GM21576 (cell line): Measurements from ENCODE around the gene PARL.

Source experiments
- ATAC-seq: cut with Tn5 transposase; IDR thresholded peaks from one replicate; pipeline ENCODE4 v1.9.1; 2021; ENCODE audit warnings: mild to moderate bottlenecking, moderate library complexity; ENCODE audit not compliant: unreplicated experiment

Gene PARL

GRCh38 chr3:183884427-183885296 lies at the start of gene PARL:
Gene PARL, minus strand, starts transcription at chr3:183884880. Its CDS starts 34 bp downstream, at chr3:183884846.
- peak; percentile 99 for ATAC-seq

DNA sequence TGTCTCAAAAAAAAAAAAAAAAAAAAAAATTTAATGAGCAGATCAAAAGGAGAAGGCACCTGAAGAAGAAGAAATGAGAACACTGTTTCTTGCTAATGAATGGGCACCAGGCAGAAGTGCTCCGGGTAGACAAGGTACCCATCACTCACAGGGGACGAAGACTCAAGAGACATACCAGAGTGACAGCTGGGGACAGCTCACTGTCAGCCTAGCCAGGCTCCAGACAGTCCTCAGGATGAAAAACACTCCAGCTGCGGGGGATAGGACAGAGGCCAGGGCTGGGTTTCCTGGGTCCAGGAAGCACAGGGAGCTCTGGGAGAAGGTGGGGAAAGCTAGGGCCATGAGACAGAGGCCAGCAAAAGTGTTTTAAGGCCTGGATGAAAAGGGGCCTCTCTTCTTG lies 48.5 kb upstream of the PARL start:
- ATAC-seq = no peak

DNA sequence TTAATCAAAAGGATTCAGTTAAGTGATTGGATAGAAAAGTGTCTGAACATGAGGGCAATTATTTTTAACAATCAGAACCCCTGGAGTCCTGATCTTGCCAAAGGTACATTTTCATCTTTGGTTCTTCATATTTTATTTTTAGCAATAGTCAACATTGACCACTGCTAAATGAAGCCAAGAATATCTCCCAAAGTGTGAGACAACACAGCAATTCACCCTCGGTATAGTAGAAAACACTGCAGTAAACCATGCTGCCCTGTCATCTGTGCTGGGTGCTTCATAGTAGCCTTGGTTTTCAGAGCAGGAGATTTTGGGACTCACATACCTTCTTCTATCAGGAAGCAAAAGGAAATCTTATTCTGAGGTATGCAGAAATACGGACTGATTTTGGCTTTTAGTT lies 47.2 kb upstream of the PARL start:
- ATAC-seq = no peak

GRCh38 chr3:183930086-183930485 lies 45.4 kb upstream of the PARL start:
- no peak for ATAC-seq

DNA sequence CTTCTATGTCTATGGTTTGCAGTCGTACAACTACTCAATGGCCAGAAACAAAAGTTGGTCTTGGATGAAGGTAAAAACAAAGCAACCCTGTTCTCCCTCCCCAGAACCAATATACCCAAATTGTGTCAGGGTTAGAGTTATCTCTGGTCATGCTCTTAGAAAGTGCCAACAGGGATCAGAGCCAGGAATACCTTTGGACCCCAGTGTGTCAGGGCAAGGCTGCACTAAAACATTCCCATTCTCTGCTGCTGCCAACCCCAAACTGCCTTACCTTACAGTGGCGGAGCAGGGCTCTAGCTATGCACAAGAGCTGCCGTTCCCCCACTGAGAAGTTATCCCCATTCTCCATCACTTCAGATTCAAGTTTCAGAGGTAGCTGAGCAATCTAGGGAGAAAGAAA lies 42.4 kb upstream of the PARL start:
- no peak for ATAC-seq

DNA sequence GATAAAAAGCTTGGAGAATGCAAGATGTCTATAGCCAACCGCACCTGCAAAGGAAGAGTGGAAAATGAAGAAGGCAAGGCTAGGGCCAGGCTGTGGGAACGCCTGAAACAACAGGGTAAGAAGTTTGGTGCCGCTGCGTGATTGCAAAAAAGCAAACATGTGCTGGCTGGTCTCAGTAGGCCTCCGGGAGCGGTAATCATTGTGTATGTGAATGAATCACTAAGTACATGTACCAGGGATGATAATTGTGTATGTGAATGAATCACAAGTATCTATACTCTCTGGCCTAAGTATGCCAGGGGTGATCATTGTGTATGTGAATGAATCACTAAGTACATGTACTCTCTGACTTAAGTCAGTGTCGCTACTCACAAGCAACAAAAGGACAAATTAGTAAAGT lies 40.3 kb upstream of the PARL start:
- no peak for ATAC-seq

GRCh38 chr3:183924543-183924942 lies 39.9 kb upstream of the PARL start:
- no peak for ATAC-seq

DNA sequence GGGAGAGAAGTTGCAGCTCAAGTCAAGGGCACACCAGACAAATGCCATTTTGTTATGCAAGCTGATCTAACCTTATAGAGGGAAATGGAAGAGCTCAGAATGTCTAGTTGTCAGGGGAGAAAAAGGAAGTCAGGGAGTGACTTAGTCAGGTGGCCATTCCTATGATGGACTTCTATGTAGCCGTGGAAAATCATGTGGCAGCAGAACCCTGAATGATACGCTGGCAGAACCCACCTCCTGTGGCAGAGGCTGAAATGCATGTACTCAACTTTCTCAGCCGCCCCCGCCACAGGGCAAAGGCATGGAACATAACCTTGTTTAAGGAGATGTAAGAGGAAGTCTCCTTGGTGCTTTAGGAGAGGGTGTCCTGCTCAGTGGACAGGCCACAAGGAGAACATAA lies 37.7 kb upstream of the PARL start:
- no peak for ATAC-seq

GRCh38 chr3:183921096-183921495 lies 36.4 kb upstream of the PARL start:
- ATAC-seq = no peak

DNA sequence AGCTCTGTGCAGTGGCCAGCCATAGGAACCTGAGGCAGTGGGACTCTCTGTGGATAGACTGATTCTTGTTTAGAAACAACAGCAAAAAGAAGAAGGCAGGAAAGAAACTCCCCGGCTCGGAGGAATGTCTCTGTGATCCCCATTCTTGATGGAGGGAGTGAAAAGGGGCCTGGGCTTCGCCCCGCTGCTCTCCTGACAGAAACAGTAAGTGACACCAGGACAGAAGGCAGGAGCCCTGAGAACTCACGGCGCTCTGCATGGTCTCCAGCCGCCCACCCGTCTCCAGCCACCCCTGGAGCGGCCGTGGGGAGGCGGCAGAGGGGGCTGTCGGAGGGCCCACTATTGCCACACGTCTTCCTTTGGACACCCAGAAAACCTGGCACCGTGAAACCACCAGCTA lies 35.7 kb upstream of the PARL start:
- no peak for ATAC-seq

DNA sequence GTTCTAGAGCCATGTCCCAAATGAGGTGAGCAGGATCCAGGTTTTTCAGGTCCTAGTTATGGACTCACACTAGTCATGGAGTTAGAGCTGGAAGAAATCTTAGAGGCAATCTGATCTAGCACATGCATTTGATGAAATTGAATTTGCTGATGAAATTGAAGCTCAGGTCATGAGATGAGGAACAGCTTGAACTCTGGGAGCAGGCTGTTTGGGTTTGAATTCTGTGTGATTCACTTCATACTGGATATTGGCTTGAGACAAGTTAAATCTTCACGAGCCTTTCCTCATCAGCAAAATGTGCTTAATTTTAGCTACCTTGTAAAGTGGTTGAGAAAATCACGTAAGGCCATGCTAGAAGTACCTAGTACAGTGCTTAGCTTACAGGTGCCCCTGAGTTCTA lies 33.5 kb upstream of the PARL start:
- ATAC-seq = no peak

GRCh38 chr3:183917776-183918175 lies 33.1 kb upstream of the PARL start:
- ATAC-seq = no peak

DNA sequence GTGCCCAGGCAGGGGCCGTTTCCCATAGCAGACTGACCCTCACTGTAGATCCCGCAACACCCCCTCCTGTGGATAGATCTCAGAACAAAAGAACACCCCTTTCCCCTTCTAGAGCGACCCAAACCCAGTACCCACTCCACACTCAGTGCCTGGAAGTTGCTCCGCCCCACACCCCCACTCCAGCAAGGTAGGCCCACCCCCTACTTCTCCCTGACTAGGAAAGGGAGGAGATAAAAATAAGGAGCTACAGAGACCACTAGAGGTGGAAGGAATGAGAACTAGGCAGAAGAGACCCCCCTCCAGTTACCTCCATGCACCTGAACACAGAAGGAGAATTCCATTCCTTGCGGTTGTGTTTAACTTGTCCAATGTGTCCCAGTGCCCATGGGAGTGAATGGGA lies 30.2 kb upstream of the PARL start:
- no peak for ATAC-seq

- ATAC-seq = no peak
These were observed 28.9 kb upstream of the PARL start for GRCh38 chr3:183913580-183913920.

DNA sequence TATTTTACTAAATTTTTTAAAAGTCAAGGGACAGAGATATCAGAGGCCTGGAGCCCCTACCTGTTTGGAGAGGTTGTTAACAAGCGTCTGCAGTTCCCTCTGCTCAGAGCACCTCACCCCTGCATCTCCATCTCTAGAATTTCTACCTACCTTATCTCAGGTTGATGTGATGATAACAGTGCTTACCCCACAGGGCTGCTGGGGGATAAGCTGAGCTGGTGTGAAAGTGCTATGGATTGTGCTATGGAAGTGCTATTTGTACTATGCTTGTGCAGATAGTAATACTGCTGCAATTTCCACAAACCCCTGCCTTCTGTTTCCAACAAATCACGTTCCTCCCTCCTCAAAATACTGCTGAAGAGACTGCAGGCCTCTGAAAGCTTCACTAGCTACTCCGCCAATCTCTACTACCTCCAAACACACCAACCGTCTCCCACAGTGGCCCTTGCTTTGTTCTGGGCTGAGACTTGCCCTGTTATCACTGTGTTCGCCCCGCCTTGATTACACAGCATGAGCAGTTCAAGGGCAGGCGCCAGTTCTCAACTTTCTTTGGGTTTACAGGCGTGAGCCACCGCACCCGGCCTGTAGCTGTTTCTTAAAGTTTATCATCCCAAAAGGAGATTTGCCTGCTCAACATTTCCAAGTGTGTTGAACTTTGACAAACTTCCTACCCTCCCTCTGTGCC lies 28.4 kb upstream of the PARL start:
- no peak for ATAC-seq

DNA sequence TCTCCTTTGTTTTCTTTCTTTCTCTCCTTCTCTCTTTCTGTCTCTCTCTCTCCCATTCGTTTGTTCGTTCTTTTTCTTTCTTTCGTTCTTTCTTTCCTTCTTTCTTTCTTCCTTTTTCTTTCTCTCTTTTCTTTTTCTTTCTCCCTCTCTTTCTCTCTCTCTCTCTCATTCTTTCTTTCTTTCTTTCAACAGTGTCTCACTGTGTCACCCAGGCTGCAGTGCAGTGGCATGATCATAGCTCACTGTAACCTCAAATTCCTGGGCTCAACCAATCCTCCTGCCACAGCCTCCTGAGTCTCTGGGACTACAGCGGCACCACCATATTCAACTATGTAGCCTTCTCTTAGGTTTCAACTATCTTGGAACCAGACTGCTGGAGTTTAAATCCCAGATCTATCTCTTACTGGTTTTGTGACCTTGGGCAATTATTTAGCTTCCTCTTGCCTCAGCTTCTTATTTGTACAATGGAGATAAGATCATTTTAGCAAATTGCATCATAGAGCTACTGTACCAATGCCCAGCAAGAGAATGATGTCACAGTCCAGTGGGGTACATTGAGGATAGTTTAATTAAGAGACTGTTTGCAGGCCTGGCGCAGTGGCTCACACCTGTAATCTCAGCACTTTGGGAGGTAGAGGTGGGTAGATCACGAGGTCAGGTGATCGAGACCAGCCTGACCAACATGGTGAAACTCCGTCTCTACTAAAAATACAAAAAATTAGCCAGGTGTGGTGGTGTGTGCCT lies 27.3 kb upstream of the PARL start:
- no peak for ATAC-seq

- ATAC-seq = no peak
These were observed 26.4 kb upstream of the PARL start for GRCh38 chr3:183911087-183911486.

DNA sequence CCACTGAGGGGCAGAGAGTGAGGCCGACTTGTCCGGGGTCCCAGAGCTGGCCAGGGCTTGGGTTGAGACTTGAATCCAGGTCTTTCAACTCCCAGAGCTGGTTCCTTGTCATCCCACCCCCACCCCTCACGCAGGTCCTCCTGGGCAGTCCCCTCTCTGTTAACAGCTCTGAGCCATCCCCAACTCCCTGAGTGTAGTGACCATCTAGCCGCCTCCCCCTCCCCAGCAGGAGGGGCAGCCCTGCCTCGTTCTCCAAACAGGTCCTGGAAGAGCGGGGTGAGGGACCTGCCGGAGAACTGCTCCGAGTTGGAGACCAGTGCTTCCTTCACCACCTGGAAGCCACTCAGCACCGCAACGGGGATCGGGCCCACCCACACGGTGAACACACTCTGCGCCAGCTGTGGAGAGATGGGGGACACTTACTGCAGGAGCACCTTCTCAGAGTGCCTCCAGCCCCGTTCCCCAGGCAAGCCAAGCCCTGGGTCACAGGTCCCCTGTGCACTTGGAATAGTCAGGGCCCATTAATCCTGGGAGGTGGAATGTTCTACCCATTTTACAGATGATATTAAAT lies 24.4 kb upstream of the PARL start:
- no peak for ATAC-seq

- no peak for ATAC-seq
These were observed 23.2 kb upstream of the PARL start for GRCh38 chr3:183907911-183908331.

GRCh38 chr3:183907176-183907575 lies 22.5 kb upstream of the PARL start:
- ATAC-seq = no peak

DNA sequence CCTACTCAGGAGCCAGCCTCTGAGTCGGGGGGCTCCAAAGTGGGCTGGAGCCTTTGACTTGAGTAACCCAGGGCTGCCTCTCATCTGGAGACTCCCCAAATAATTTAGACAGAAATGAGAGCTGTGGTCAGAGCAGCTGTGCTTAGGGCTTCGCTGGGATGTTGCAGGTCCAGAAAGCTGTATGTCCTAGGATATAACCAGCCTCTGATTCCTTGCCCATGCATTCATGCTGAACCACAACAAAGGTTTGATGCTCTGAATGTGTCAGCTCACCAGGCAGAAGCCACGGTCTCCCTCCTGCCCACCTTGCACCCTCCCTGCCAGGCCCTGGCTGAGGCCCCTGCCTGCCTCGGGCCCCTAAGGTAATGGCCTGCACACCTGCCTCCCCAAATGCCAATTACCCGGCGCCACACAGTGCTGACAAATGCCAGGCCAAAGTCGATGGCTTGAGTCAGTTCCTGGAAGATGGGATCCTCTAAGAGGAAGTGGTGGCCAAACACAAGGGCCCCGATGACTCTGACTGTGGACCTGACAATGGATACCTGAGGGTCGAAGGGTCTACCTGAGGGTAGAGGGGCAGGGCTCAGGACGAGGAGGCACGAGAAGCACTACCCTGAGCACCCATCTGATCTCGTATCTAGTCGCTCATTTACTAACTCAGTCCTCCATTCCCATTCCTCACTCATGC lies 21.7 kb upstream of the PARL start:
- no peak for ATAC-seq
